Subcutaneous adipose tissue (tissue), 4 donors: ENCODE data around the gene FBLIM1. TPM values are rescaled to one million over a fixed set of nuclear protein-coding genes. Genes with fewer than 3 reads are reported as not detected.

ENCODE experiments used
- total RNA-seq, 4 donors: library from RNA; depleted of rRNA; stranded (reverse); fragments of >200 nt; gene quantifications; one replicate each; pipeline ENCODE4 v1.1.0, GENCODE V29; 2016
- TF ChIP-seq, protein P1 (sequence below): fragments of 450-650 bp; IDR thresholded peaks from one replicate; pipeline ENCODE4 v1.5.1; 2016; ENCODE audit warnings: low read depth, mild to moderate bottlenecking, control low read depth, antibody characterized with exemption, moderate library complexity

FBLIM1 gene
- total RNA-seq, 4 donors from 2014 or later: 5.1 to 21.9 (median 14.9) TPM

DNA sequence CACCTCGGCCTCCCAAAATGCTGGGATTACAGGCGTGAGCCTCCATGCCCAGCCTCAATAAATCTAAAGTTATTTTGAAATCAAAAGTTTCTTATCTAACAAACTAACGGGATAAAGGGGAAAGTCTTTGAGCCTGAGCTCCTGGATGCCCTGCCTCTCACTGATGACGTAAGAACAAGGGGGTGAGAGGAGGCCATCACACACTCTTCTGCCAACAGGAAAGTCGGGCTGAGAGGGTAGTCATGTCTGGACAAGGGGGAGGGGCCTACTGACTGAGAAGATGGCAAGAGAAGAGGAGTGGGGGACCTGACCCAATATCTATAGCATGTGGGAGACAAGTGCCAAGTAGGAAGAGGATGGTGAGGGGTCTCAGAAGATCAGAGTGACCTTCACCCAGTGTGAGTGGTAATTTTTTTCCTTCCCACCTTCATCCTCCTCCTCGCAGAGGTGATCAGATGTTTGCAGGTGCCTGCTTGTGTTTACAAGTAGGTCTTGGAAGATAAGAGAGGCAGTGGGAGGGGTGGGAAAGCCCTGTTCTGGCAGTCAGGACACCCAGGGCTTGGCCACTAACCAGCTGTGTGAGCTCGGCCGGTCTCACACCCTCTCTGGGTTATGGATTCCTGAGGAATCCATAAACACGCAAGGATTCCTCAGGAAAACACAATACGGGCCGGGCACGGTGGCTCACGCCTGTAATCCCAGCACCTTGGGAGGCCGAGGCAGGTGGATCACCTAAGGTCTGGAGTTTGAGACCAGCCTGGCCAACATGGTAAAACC, 39.2 kb downstream of the FBLIM1 start:
- TF ChIP-seq, protein P1, sequence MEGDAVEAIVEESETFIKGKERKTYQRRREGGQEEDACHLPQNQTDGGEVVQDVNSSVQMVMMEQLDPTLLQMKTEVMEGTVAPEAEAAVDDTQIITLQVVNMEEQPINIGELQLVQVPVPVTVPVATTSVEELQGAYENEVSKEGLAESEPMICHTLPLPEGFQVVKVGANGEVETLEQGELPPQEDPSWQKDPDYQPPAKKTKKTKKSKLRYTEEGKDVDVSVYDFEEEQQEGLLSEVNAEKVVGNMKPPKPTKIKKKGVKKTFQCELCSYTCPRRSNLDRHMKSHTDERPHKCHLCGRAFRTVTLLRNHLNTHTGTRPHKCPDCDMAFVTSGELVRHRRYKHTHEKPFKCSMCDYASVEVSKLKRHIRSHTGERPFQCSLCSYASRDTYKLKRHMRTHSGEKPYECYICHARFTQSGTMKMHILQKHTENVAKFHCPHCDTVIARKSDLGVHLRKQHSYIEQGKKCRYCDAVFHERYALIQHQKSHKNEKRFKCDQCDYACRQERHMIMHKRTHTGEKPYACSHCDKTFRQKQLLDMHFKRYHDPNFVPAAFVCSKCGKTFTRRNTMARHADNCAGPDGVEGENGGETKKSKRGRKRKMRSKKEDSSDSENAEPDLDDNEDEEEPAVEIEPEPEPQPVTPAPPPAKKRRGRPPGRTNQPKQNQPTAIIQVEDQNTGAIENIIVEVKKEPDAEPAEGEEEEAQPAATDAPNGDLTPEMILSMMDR: no peak

DNA sequence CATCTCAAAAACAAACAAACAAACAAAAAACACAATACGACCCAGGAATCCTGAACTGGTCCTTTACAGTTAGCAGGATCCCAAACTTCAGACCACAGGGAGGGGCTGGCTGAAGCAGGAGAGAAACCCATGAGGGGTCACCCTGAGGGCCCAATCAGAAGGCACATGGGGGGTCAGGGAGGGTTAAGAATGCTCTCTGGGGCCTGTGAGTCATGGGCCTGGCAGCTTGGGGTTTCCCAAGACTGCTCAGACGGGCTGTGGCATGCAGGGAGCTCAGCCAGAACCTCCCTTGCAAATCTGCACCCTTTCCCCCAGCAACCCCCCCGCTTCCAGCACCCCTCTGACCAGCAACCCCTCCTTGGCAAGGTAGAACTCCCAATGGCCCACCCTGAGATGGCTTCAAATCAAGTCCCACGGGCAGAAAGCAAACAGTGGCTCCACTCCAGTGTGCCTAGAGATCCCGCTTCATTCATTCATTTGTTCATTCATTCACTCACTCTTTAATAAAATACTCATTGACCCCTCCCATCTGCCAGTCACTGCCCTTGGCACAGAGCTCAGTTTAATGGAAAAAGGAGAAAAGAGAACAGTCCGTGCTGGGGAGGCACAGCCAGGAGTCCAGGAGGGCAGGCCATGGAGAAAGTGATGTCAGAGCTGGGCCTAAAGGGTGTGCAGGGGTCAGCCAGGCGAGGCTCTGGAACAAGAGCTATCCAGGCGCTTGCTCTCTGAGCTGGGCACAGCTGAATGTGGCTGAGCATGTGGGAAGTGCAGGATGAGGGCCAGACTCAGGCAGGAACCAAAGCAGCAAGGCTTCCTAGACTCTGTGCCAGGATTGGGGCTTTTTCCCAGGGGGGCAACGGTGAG, 40.6 kb downstream of the FBLIM1 start:
- TF ChIP-seq, protein P1: no peak

DNA sequence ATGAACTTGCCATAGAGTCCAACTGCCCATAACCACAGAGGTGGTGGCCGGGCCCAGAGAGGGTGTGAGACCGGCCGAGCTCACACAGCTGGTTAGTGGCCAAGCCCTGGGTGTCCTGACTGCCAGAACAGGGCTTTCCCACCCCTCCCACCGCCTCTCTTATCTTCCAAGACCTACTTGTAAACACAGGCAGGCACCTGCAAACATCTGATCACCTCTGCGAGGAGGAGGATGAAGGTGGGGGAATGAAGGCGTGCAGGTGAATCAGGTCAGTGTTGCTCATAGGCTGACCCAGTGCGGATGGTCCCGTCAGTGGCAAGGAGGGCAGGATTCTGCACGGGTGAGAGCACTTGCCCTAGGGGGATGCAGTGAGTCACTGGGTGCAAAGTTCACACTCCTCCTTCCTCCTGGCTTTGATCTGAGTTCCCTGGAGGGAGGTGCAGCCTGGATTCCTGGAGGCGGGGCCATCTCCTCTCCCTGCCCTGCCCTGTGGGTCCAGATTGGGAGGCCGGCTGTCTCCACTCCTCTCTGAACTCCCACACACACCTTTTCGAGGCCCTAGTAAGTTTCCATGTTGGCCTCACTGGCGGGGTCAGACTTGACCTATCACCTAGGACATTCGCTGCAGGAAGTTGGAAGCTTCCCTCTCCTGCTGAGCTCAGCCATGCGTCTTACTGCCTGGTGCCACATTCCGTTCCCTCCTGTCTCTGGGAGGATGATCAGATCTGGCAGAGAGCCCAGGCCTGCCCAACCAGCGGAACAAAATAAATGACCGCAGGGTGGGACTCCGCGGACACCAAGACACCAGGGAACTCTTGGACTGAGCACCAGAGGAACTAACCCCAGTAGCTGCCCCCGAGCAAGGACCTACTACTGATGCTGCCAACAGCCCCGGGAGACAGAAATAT, 41.6 kb downstream of the FBLIM1 start:
- TF ChIP-seq, protein P1: no peak

DNA sequence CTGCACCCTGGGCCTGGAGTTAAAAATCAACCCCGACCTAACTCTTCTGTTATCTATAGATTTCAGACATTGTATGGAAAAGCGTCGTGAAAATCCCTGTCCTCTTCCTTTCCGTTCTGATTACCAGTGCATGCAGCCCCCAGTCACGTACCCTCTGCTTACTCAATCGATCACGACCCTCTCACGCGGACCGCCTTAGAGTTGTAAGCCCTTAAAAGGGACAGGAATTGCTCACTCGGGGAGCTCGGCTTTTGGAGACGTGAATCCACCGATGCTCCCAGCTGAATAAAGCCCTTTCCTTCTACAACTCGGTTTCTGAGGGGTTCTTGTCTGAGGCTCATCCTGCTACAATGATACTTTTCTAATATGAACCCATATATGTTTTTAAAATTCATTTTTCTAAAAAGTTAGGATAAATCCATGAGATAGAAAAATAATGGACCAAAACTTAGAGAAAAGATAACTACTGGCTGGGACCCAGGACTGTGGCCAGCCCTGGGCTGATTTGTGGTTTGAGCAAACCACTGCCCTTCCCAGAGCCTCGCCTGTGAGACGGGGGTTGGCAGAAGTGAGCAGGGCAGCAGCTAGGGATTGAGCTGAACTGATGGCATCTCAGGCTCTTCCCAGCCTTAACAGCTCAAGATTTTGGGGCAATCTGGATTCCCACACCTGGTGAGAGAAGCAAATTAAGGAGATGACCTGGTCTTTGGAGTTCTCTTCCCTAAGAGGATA, 43.8 kb downstream of the FBLIM1 start:
- TF ChIP-seq, protein P1: no peak

DNA sequence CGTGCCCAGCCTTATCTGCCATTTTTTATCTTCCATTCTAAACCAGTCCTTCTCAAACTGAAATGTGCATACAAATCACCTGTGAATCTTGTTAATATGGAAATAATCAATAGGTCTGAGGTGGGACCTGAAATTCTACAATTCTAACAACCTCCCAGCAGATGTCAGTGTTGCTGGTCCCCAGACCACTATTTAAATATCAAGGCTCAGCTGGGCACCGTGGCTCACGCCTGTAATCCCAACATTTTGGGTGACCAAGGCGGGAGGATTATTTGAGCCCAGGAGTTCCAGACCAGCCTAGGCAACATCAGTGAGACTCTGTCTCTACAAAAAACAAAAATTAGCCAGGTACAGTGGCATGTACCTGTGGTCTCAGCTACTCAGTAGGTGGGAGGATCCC, 44.8 kb downstream of the FBLIM1 start:
- TF ChIP-seq, protein P1: no peak

DNA sequence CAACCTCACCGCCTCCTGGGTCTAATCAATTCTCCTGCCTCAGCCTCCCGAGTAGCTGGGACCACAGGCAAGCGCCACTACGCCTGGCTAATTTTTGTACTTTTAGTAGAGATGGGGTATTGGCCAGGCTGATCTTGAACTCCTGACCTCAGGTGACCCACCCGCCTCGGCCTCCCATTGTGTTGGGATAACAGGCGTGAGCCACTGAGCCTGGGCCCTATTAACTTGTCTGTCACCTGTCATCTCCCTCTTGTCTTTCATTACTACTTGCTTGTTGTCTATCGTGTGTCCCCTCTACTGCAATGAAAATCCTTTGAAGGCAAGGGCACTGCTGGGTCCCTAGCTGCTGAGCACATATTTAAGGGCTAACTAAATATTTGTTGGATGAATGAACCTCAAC, 45.5 kb downstream of the FBLIM1 start:
- TF ChIP-seq, protein P1: no peak
